HG02973 (cell line): ENCODE results near the gene TSPAN3.

Source experiments
- ATAC-seq: cut with Tn5 transposase; IDR thresholded peaks from one replicate; pipeline ENCODE4 v1.9.1; 2021; ENCODE audit warnings: moderate library complexity; ENCODE audit not compliant: unreplicated experiment

TSPAN3 gene

GRCh38 chr15:77012868-77013267, 58.0 kb downstream of the TSPAN3 start:
- ATAC-seq = no peak

GRCh38 chr15:77012117-77012712, 58.7 kb downstream of the TSPAN3 start:
- no peak for ATAC-seq

- ATAC-seq = no peak
Measured at GRCh38 chr15:77010857-77011256, 60.1 kb downstream of the TSPAN3 start.

- ATAC-seq = no peak
Measured at GRCh38 chr15:77010312-77010686, 60.6 kb downstream of the TSPAN3 start.

- no peak for ATAC-seq
Measured at GRCh38 chr15:77009646-77010311, 61.1 kb downstream of the TSPAN3 start.

- no peak for ATAC-seq
Measured at GRCh38 chr15:77009176-77009575, 61.7 kb downstream of the TSPAN3 start.

- no peak for ATAC-seq
Measured at GRCh38 chr15:77004189-77004588, 66.7 kb downstream of the TSPAN3 start.

- peak; percentile 61 for ATAC-seq
Measured at GRCh38 chr15:77002954-77003912, 67.7 kb downstream of the TSPAN3 start.

- no peak for ATAC-seq
Measured at GRCh38 chr15:77002436-77002835, 68.5 kb downstream of the TSPAN3 start.

- no peak for ATAC-seq
Measured at GRCh38 chr15:77001966-77002365, 68.9 kb downstream of the TSPAN3 start.

- no peak for ATAC-seq
Measured at GRCh38 chr15:77001351-77001750, 69.6 kb downstream of the TSPAN3 start.

GRCh38 chr15:76999996-77000395, 70.9 kb downstream of the TSPAN3 start:
- no peak for ATAC-seq

- ATAC-seq = no peak
Measured at GRCh38 chr15:76998663-76999285, 72.1 kb downstream of the TSPAN3 start.

GRCh38 chr15:76996526-76997401, 74.1 kb downstream of the TSPAN3 start:
- ATAC-seq = no peak

- ATAC-seq = no peak
Measured at GRCh38 chr15:76996076-76996525, 74.8 kb downstream of the TSPAN3 start.

- no peak for ATAC-seq
Measured at GRCh38 chr15:76994971-76995945, 75.7 kb downstream of the TSPAN3 start, which contains the start of gene PSTPIP1. Gene PSTPIP1, plus strand, starts transcription at chr15:76995126. Its CDS starts 448 bp downstream, at chr15:76995574.

- no peak for ATAC-seq
Measured at GRCh38 chr15:76994496-76994895, 76.4 kb downstream of the TSPAN3 start.

GRCh38 chr15:76994001-76994400, 76.9 kb downstream of the TSPAN3 start:
- no peak for ATAC-seq
